Fibroblast of lung (primary cell): Measurements from ENCODE around the gene FBXW12.

Experiments used
- EZH2 ChIP-seq: IDR thresholded peaks from 2 replicates; pipeline ENCODE4 v1.5.1; 2012; ENCODE audit warnings: low read length, control low read depth, mild to moderate bottlenecking; ENCODE audit errors: missing control alignments
- TF ChIP-seq, protein P1 (sequence below), 2 donors: IDR thresholded peaks in 1 of 2; conservative IDR thresholded peaks in 1 of 2; 1 replicate in 1 of 2; 2 replicates in 1 of 2; pipeline ENCODE4 v1.5.1; 2011 to 2012; ENCODE audit warnings: low read length in 2 of 2, control low read depth in 1 of 2, inconsistent platforms in 1 of 2, low read depth in 1 of 2, mild to moderate bottlenecking in 1 of 2

DNA sequence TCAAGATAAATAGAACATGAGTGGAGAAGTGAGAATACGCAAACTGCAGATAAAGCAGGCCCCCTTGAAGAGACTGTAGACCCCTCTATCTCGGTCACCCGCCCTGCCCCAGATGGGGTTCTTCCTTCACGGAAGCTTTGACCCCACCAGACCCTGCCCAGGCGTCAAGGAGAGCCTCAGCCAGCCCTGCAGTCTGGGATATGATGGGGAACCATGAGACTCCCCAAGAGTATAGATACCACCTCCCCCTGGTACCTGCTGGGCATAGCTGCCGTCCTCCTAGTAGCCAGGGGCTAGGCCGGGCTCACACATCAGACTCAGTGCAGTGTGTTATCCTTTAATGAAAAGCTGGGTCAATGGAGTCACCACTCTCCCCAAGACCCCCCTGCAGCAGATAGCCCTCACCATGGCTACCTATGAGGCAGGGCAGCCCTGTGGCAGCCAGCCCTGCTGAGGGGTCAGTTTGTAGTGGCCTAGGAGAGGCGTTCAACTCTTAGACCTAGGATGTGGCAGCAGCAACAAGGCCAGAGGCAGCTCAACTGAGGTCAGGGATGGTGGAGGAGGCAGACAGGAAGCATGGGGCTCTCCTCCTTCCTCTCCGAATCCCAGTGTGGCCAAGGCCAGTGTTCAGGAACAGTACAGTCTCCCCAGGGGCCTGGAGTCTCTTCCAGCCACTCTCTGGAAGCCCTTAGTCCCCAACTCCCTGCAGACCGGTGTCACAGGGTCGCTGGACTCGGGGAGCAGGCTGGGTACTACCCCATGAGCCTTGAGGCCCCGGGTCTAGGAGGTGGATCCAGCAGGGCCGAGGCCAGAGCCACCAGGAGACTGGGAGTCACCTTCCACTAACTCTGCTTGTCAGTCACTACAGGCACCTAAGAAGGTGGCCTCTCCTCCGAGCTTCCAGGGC, 31.8 kb downstream of the FBXW12 start:
- TF ChIP-seq, protein P1, sequence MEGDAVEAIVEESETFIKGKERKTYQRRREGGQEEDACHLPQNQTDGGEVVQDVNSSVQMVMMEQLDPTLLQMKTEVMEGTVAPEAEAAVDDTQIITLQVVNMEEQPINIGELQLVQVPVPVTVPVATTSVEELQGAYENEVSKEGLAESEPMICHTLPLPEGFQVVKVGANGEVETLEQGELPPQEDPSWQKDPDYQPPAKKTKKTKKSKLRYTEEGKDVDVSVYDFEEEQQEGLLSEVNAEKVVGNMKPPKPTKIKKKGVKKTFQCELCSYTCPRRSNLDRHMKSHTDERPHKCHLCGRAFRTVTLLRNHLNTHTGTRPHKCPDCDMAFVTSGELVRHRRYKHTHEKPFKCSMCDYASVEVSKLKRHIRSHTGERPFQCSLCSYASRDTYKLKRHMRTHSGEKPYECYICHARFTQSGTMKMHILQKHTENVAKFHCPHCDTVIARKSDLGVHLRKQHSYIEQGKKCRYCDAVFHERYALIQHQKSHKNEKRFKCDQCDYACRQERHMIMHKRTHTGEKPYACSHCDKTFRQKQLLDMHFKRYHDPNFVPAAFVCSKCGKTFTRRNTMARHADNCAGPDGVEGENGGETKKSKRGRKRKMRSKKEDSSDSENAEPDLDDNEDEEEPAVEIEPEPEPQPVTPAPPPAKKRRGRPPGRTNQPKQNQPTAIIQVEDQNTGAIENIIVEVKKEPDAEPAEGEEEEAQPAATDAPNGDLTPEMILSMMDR (conservative IDR thresholded peaks at IDR 0.05 in 1 of 2, IDR thresholded peaks at IDR 0.05 in 1 of 2; ENCODE audit: low read depth in 1 of 2, low read length in 2 of 2), result no peak
- TF ChIP-seq EZH2, result no peak
